GM21367 (cell line): ENCODE results near the gene CTAG1A.
"Not testable (repeated sequence)": the region's sequence is repeated elsewhere in the genome, so short reads cannot be mapped to it uniquely, and the experiment has no call there.

ENCODE experiments used
- ATAC-seq: cut with Tn5 transposase; IDR thresholded peaks from one replicate; pipeline ENCODE4 v1.9.1; 2021; ENCODE audit not compliant: unreplicated experiment

The CTAG1A gene

GRCh38 chrX:154584585-154585183, at the start of gene CTAG1A:
Gene CTAG1A, plus strand, starts transcription at chrX:154585133. Its CDS starts 74 bp downstream, at chrX:154585207.
- not testable (repeated sequence) for ATAC-seq

GRCh38 chrX:154535892-154536291, 49.0 kb upstream of the CTAG1A start:
- no peak for ATAC-seq

GRCh38 chrX:154539077-154539476, 45.9 kb upstream of the CTAG1A start:
- no peak for ATAC-seq

GRCh38 chrX:154540365-154540764, 44.6 kb upstream of the CTAG1A start:
- not testable (repeated sequence) for ATAC-seq

GRCh38 chrX:154540897-154541535, 43.9 kb upstream of the CTAG1A start:
- no peak for ATAC-seq

- no peak for ATAC-seq
These were observed 43.4 kb upstream of the CTAG1A start for GRCh38 chrX:154541589-154541895.

- ATAC-seq = no peak
These were observed 42.8 kb upstream of the CTAG1A start for GRCh38 chrX:154541896-154542722.

- no peak for ATAC-seq
These were observed 42.1 kb upstream of the CTAG1A start for GRCh38 chrX:154542723-154543424.

GRCh38 chrX:154545673-154546274, 39.2 kb upstream of the CTAG1A start:
- no peak for ATAC-seq

- peak; percentile 33 for ATAC-seq
These were observed 38.3 kb upstream of the CTAG1A start, which contains the start of gene G6PD for GRCh38 chrX:154546354-154547244. Gene G6PD, minus strand, starts transcription at chrX:154546846. Its CDS starts 691 bp downstream, at chrX:154546155.

GRCh38 chrX:154547245-154548027, 37.5 kb upstream of the CTAG1A start, which contains the start of gene IKBKG:
Gene IKBKG, plus strand, starts transcription at chrX:154547620. Its CDS starts 4,383 bp downstream, at chrX:154552003.
- peak; percentile 70 for ATAC-seq

GRCh38 chrX:154548028-154548316, 37.0 kb upstream of the CTAG1A start:
- no peak for ATAC-seq

- no peak for ATAC-seq
These were observed 35.2 kb upstream of the CTAG1A start for GRCh38 chrX:154549766-154550165.

GRCh38 chrX:154552112-154552806, 32.7 kb upstream of the CTAG1A start:
- not testable (repeated sequence) for ATAC-seq

GRCh38 chrX:154558060-154558690, 26.8 kb upstream of the CTAG1A start:
- ATAC-seq = not testable (repeated sequence)

- ATAC-seq = not testable (repeated sequence)
These were observed 26.0 kb upstream of the CTAG1A start for GRCh38 chrX:154558896-154559295.

GRCh38 chrX:154560326-154560725, 24.6 kb upstream of the CTAG1A start:
- ATAC-seq = not testable (repeated sequence)

- not testable (repeated sequence) for ATAC-seq
These were observed 22.6 kb upstream of the CTAG1A start for GRCh38 chrX:154562295-154562694.
